Esophagus (tissue), 2 donors: ENCODE results near the gene SLC1A7. TPM values are rescaled to one million over a fixed set of nuclear protein-coding genes. Genes with fewer than 3 reads are reported as not detected.

Experiments used
- H3K27ac ChIP-seq, 2 donors: one replicate each; pipeline ENCODE4 v1.5.1; 2013; ENCODE audit warnings: low read depth in 2 of 2, mild to moderate bottlenecking in 2 of 2, inconsistent platforms in 1 of 2, low read length in 1 of 2, moderate library complexity in 1 of 2
- H3K27me3 ChIP-seq, 2 donors: one replicate each; pipeline ENCODE4 v1.6.1; 2013; ENCODE audit warnings: low read length in 2 of 2, control low read depth in 1 of 2, mild to moderate bottlenecking in 1 of 2; ENCODE audit not compliant: insufficient read depth in 2 of 2, control insufficient read depth in 1 of 2
- H3K36me3 ChIP-seq, 2 donors: one replicate each; pipeline ENCODE4 v1.6.1; 2013; ENCODE audit warnings: low read length in 1 of 2; ENCODE audit not compliant: control insufficient read depth in 2 of 2, insufficient read depth in 2 of 2
- H3K4me1 ChIP-seq, 2 donors: one replicate each; pipeline ENCODE4 v1.6.1; 2013; ENCODE audit warnings: low read length in 1 of 2; ENCODE audit not compliant: control insufficient read depth in 2 of 2, insufficient read depth in 2 of 2
- H3K4me3 ChIP-seq, 2 donors: one replicate each; pipeline ENCODE4 v1.5.1; 2013; ENCODE audit warnings: low read length in 2 of 2, mild to moderate bottlenecking in 2 of 2, low read depth in 1 of 2, moderate library complexity in 1 of 2
- H3K9me3 ChIP-seq, 2 donors: one replicate each; pipeline ENCODE4 v1.6.1; 2013; ENCODE audit warnings: mild to moderate bottlenecking in 2 of 2, low read depth in 1 of 2, low read length in 1 of 2, moderate library complexity in 1 of 2; ENCODE audit not compliant: control insufficient read depth in 2 of 2, insufficient read depth in 1 of 2
- WGBS, 2 donors: extraction: QIAGEN DNeasy Blood & Tissue Kit; methylation state at CpG; one replicate each; pipeline ENCODE4 v1.1.7; 2013; 5-methylcytosine and 5-hydroxymethylcytosine counted together
- polyA plus RNA-seq, 2 donors: library from polyadenylated mRNA; stranded (reverse); fragments of 200-250 nt; gene quantifications; one replicate each; pipeline ENCODE4 v1.2.3, GENCODE V29; 2013
- donor health status: healthy with polysubstance abuse.
- donor health status: Bipolar disorder and iron deficiency.

The SLC1A7 gene
- polyA plus RNA-seq, 2 donors = 0.05 to 0.10 TPM

DNA sequence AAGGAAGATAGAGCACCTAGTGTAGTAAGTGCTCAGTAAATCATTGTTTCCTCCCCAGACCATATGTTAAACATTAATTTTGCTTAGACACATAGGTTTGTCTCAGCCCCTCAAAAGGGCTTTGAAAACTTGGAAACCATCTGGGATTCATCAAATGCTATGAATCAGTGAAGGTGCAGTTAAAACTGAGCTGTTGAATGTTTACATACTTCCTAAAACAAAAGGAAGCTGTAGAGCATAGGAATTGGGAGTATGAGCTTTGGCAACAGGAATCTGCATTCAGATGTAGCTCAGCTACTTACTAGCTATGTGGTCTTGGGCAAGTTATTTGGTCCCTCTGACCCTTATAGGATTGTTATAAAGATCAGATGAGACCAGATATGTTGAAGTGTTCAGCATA lies 99.2 kb downstream of the SLC1A7 start:
- no peaks in the 10 kb centered on the region for H3K9me3 ChIP-seq
- H3K4me1 ChIP-seq = no peaks in the 10 kb centered on the region
- H3K4me3 ChIP-seq = no peak overlapping the region
- H3K27ac ChIP-seq = no peak overlapping the region
- H3K27me3 ChIP-seq = no peaks in the 10 kb centered on the region
- H3K36me3 ChIP-seq = peaks cover 4 to 6% of the 10 kb centered on the region in 2 donors

DNA sequence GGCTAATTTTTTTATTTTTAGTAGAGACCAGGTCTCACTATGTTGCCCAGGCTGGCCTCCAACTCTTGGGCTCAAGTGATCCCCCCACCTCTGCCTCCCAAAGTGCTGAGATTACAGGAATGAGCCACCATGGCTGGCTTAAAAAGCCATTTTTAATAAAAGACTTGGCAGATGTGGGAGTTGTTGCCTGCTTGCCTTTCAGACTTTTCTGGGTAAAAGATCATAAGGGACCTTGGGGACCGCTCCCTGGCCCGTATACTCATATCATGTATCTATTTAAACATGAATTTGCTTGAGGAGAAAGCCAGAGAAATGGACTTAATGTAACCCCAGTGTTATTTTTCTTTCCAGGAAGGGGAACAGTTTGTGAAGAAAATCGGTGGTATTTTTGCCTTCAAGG lies 103.9 kb downstream of the SLC1A7 start:
- H3K27me3 ChIP-seq = no peaks in the 10 kb centered on the region
- WGBS, 2 donors = 90 to 91% methylated on average over 3 of the region's 3 CpGs
- H3K4me1 ChIP-seq = no peaks in the 10 kb centered on the region
- no peak overlapping the region for H3K4me3 ChIP-seq
- H3K9me3 ChIP-seq = no peaks in the 10 kb centered on the region
- no peak overlapping the region for H3K27ac ChIP-seq
- H3K36me3 ChIP-seq = peaks cover 0 to 4% of the 10 kb centered on the region in 2 donors

Other genes with a start within 250 kb of the SLC1A7 start
- gene ECHDC2, start 220.9 kb downstream of the SLC1A7 start, polyA plus RNA-seq = 100 to 1,000 TPM; 129 to 205 TPM
- gene SCP2, start 215.4 kb downstream of the SLC1A7 start, polyA plus RNA-seq = 100 to 1,000 TPM; 112 to 158 TPM
- gene PODN, start 80.4 kb downstream of the SLC1A7 start, polyA plus RNA-seq = 1 to 10 TPM; 5.0 to 8.3 TPM
- 10 to 100 TPM in 1 of 2 donors, 1 to 10 TPM in 1; 8.2 to 16.5 TPM for gene CPT2, start 54.2 kb upstream of the SLC1A7 start, polyA plus RNA-seq
- gene CZIB, start 78.0 kb upstream of the SLC1A7 start, polyA plus RNA-seq = 10 to 100 TPM; 42.7 to 44.0 TPM
- gene MAGOH, start 95.9 kb upstream of the SLC1A7 start, polyA plus RNA-seq = 100 to 1,000 TPM in 1 of 2 donors, 10 to 100 TPM in 1; 77.0 to 117 TPM
- gene LRP8, start 185.4 kb upstream of the SLC1A7 start, polyA plus RNA-seq = 1 to 10 TPM; 2.7 to 6.9 TPM